DND-41 (cell line): ENCODE measurements around the gene HOXB13.

Experiments used
- ATAC-seq: fragments of 200-7000 bp; cut with Tn5 transposase; 3 replicates; pipeline ENCODE4 v1.9.1; 2021; ENCODE audit warnings: low read depth; ENCODE audit not compliant: insufficient read depth
- DNase-seq: peaks from one replicate; pipeline ENCODE4 v3.0.0-alpha.2; 2020
- H2AFZ ChIP-seq: 2 replicates; pipeline ENCODE4 v1.6.0; 2012; ENCODE audit warnings: low read depth, low read length
- H3K27ac ChIP-seq: 2 replicates; pipeline ENCODE4 v1.5.1; 2012; ENCODE audit warnings: low read length, inconsistent platforms
- H3K27me3 ChIP-seq: fragments of 200-600 bp; sonication (generic); 2 replicates; pipeline ENCODE4 v1.6.0; 2012; ENCODE audit warnings: low read length, mild to moderate bottlenecking, inconsistent platforms; ENCODE audit not compliant: insufficient read depth, poor library complexity
- H3K36me3 ChIP-seq: 2 replicates; pipeline ENCODE4 v1.5.1; 2012; ENCODE audit warnings: low read length, inconsistent platforms; ENCODE audit not compliant: insufficient read depth
- H3K4me1 ChIP-seq: 2 replicates; pipeline ENCODE4 v1.5.1; 2012; ENCODE audit warnings: mild to moderate bottlenecking, low read length; ENCODE audit not compliant: insufficient read depth
- H3K4me2 ChIP-seq: 2 replicates; pipeline ENCODE4 v1.6.0; 2012; ENCODE audit warnings: mild to moderate bottlenecking, moderate library complexity, low read length, inconsistent platforms; ENCODE audit not compliant: insufficient read depth
- H3K4me3 ChIP-seq, 2 experiments: fragments of 200-600 bp in 1 of 2; shearing (Covaris generic) in 1 of 2; 2 replicates each; pipeline ENCODE4 v1.5.1; 2012 to 2016; ENCODE audit warnings: inconsistent platforms in 2 of 2, low read length in 2 of 2, mild to moderate bottlenecking in 2 of 2, low read depth in 1 of 2, moderate library complexity in 1 of 2
- H3K79me2 ChIP-seq: 2 replicates; pipeline ENCODE4 v1.6.0; 2012; ENCODE audit warnings: low read length, inconsistent platforms; ENCODE audit not compliant: insufficient read depth
- H3K9ac ChIP-seq: 2 replicates; pipeline ENCODE4 v1.6.0; 2012; ENCODE audit warnings: low read depth, mild to moderate bottlenecking, inconsistent platforms, low read length, moderate library complexity
- H3K9me3 ChIP-seq: 2 replicates; pipeline ENCODE4 v1.5.1; 2012; ENCODE audit warnings: low read length, moderate library complexity, mild to moderate bottlenecking, inconsistent platforms; ENCODE audit not compliant: insufficient read depth, severe bottlenecking
- H4K20me1 ChIP-seq: 2 replicates; pipeline ENCODE4 v1.6.0; 2012; ENCODE audit warnings: low read length; ENCODE audit not compliant: insufficient read depth
- CTCF ChIP-seq: IDR thresholded peaks from 2 replicates; pipeline ENCODE4 v1.5.1; 2012; ENCODE audit warnings: borderline replicate concordance, low read length, moderate library complexity, mild to moderate bottlenecking; ENCODE audit not compliant: poor library complexity, severe bottlenecking; ENCODE audit errors: extremely low read depth
- EZH2 ChIP-seq: IDR thresholded peaks from 3 replicates; pipeline ENCODE4 v1.6.1; 2012; ENCODE audit warnings: borderline replicate concordance, low read depth, mild to moderate bottlenecking, moderate library complexity, low read length, inconsistent platforms; ENCODE audit not compliant: severe bottlenecking

HOXB13 gene

DNA sequence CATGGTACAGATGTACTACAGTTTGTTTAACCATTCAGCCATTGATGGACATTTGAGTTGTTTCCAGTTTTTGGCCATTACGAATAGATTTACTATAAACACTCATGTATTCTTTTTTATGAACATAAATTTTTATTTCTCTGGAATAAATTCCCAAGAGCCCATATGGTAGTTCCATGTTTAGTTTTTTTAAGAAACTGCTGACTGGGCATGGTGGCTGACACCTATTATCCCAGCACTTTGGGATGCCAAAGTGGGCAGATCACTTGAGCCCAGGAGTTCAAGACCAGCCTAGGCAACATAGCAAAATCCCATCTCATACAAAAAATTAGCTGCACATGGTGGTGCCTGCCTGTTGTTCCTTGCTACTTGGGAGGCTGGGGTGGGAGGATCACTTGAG is 36.5 kb downstream of the HOXB13 start:
- Histone ChIP-seq H3K36me3 (no peaks in the 10 kb centered on the region), H3K4me3 (no peak overlapping the region), H3K9me3 (no peaks in the 10 kb centered on the region), H3K27me3 (peaks cover 11% of the 10 kb centered on the region), H3K79me2 (no peaks in the 10 kb centered on the region), H3K4me1 (no peaks in the 10 kb centered on the region), H3K4me2 (no peak overlapping the region), H3K27ac (no peak overlapping the region), H4K20me1 (no peaks in the 10 kb centered on the region), H3K9ac (no peak overlapping the region), H2AFZ (no peak overlapping the region)
- no peak for DNase-seq
- no peak for TF ChIP-seq EZH2
- no peak for TF ChIP-seq CTCF
- ATAC-seq, result no peak

GRCh38 chr17:48690655-48691054 is 37.9 kb downstream of the HOXB13 start:
- ATAC-seq (no peak), DNase-seq (no peak)
- no peak for TF ChIP-seq EZH2
- H3K27ac ChIP-seq, result no peak overlapping the region
- no peak overlapping the region for H3K9ac ChIP-seq
- no peaks in the 10 kb centered on the region for H3K36me3 ChIP-seq
- no peaks in the 10 kb centered on the region for H3K79me2 ChIP-seq
- H2AFZ ChIP-seq, result no peak overlapping the region
- H3K9me3 ChIP-seq, result no peaks in the 10 kb centered on the region
- H3K4me2 ChIP-seq, result no peak overlapping the region
- no peaks in the 10 kb centered on the region for H4K20me1 ChIP-seq
- no peak overlapping the region for H3K4me3 ChIP-seq
- H3K27me3 ChIP-seq, result peaks cover 11% of the 10 kb centered on the region
- H3K4me1 ChIP-seq, result no peaks in the 10 kb centered on the region

- TF ChIP-seq EZH2, result no peak
- TF ChIP-seq CTCF, result no peak
- peaks cover 19% of the 10 kb centered on the region for H3K27me3 ChIP-seq
Observed at GRCh38 chr17:48681609-48682008, 46.9 kb downstream of the HOXB13 start.

DNA sequence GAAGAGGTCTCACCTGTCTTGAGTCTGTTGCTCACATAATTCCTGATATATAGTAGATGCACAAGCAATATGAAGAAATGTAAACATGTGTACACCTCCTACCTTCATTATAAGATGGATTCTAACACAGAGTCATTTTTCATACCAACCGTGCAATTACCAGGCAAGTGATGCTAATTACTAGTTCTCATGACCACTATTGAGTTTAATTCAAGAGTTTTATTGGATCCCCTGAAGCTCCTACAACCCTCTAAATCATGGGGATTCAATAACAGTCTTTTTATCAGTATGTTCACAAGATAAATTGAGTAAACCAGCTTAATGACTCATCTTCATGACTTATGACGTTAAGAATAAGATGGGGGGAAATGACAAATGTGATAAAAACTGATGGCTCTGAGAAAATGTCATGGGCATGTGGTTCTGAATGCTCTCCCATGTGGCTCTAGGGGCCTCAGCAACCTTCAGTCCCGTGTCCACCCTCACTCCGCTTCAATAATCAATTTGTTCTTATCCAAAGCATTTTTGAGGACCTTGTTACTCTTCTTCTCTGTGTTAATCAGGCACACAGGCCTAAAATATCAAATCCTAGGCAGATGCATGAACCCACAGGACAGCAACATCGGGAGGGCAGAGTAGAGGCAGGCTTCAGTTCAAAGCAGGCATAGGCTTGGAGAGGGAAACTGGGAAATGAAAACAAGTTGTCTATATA is 49.0 kb downstream of the HOXB13 start:
- Histone ChIP-seq H3K27me3 (peaks cover 22% of the 10 kb centered on the region), H3K36me3 (no peaks in the 10 kb centered on the region)

More at GRCh38 chr17:48681609-48682008, 46.9 kb downstream of the HOXB13 start:
- no peak overlapping the region for H3K27ac ChIP-seq
- H3K4me1 ChIP-seq, result no peaks in the 10 kb centered on the region; the same call in 1 of the 2 replicates
- H3K4me3 ChIP-seq, result no peak overlapping the region
- no peaks in the 10 kb centered on the region for H3K79me2 ChIP-seq
- DNase-seq (no peak), ATAC-seq (no peak)
- no peak overlapping the region for H3K4me2 ChIP-seq
- H2AFZ ChIP-seq, result no peak overlapping the region
- H4K20me1 ChIP-seq, result no peaks in the 10 kb centered on the region
- H3K9me3 ChIP-seq, result no peaks in the 10 kb centered on the region
- H3K9ac ChIP-seq, result no peak overlapping the region
- no peaks in the 10 kb centered on the region for H3K36me3 ChIP-seq

More for the DNA sequence above, 49.0 kb downstream of the HOXB13 start:
- Histone ChIP-seq H3K79me2 (no peaks in the 10 kb centered on the region), H4K20me1 (no peaks in the 10 kb centered on the region), H3K4me1 (no peaks in the 10 kb centered on the region; the same call in 1 of the 2 replicates), H3K4me2 (no peak overlapping the region), H3K9me3 (no peaks in the 10 kb centered on the region), H3K4me3 (no peak overlapping the region), H3K27ac (no peak overlapping the region), H2AFZ (no peak overlapping the region), H3K9ac (no peak overlapping the region)
- no peak for TF ChIP-seq CTCF
- TF ChIP-seq EZH2, result no peak
- ATAC-seq (no peak), DNase-seq (no peak)
